ENCODE measurements around the gene SRI. TPM values are rescaled to one million over a fixed set of nuclear protein-coding genes. Genes with fewer than 3 reads are reported as not detected.

SRI gene
- total and polyA plus RNA-seq, 2 experiments from 2014 or later = 80.3 to 268 TPM

DNA sequence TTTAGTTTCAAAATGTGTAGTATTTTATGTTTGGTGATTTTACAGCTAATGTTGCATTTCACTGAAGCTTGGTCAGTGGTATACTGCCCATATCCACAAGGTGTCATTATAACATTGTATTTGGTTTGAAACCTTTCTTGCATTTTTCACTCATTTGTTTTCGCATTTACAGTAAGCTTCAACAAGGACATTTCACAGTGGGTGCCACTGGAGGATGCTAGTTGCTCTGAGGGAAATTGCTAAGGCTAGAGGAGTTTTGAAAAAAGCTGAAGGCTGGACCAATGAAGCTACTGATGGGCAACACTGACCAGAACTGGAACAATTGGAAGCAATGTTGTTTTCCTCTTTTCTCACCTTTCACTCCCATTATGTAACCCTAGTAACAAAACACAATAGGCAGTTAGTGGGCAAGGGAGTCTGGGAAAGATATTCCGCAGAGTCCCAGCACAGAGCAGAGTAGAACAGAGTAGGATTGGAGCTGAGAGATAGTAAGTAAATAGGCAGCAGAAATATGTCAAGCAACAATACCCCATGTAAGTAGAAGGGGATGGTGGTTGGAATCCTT is 23.6 kb upstream of the SRI start:
- Histone ChIP-seq H3K4me2 (ENCODE audit: unreplicated experiment) (no peak overlapping the region), H3K4me1 (ENCODE audit: insufficient read depth) (no peaks in the 10 kb centered on the region), H4K20me1 (ENCODE audit: insufficient read depth) (no peaks in the 10 kb centered on the region), H3K9ac (no peak overlapping the region), H3K27me3 (replicated peaks; ENCODE audit: insufficient read depth) (0 out of 2 replicates have a peak, but pooled peaks cover 8% of the 10 kb centered on the region), H3K79me2 (ENCODE audit: insufficient read depth) (no peaks in the 10 kb centered on the region), H3K9me3 (ENCODE audit: low read depth) (no peaks in the 10 kb centered on the region), H3F3A (ENCODE audit: insufficient read depth) (no peaks in the 10 kb centered on the region), H3K9me2 (ENCODE audit: insufficient read depth) (no peaks in the 10 kb centered on the region), H2AFZ (no peak overlapping the region), H3K27ac (no peak overlapping the region), H3K4me3 (no peak overlapping the region), H3K36me3 (ENCODE audit: low read depth) (no peaks in the 10 kb centered on the region)
- in situ Hi-C loops (cut with MboI) = loop anchor here (25.0 kb wide), 2 partner anchors 1369 to 1869 kb away; no protein-coding TSS in a partner anchor
- TF ChIP-seq EZH2 (IDR thresholded peaks at IDR 0.05; ENCODE audit: insufficient read depth, poor library complexity, severe bottlenecking) (no peak), EZH2phosphoT487 (IDR thresholded peaks at IDR 0.05; ENCODE audit: insufficient read depth, low read depth) (no peak)
- peak; percentile 66 for DNase-seq
- WGBS, 2 experiments (ENCODE audit: low coverage in 1 of 2, low lambda C conversion rate in 2 of 2, missing lambda C conversion rate in 2 of 2) = 0 to 6% methylated on average over 2 of the region's 2 CpGs

GRCh38 chr7:88239852-88240251 is 20.0 kb upstream of the SRI start:
- TF ChIP-seq EZH2 (IDR thresholded peaks at IDR 0.05; ENCODE audit: insufficient read depth, poor library complexity, severe bottlenecking) = no peak
- TF ChIP-seq EZH2phosphoT487 (IDR thresholded peaks at IDR 0.05; ENCODE audit: insufficient read depth, low read depth) = no peak
- Histone ChIP-seq H3K4me3 (no peak overlapping the region), H3F3A (ENCODE audit: insufficient read depth) (no peaks in the 10 kb centered on the region), H3K4me1 (ENCODE audit: insufficient read depth) (no peaks in the 10 kb centered on the region), H2AFZ (no peak overlapping the region), H4K20me1 (ENCODE audit: insufficient read depth) (no peaks in the 10 kb centered on the region), H3K27ac (no peak overlapping the region), H3K36me3 (ENCODE audit: low read depth) (no peaks in the 10 kb centered on the region), H3K79me2 (ENCODE audit: insufficient read depth) (no peaks in the 10 kb centered on the region), H3K9me3 (ENCODE audit: low read depth) (no peaks in the 10 kb centered on the region), H3K9me2 (ENCODE audit: insufficient read depth) (no peaks in the 10 kb centered on the region), H3K9ac (no peak overlapping the region), H3K4me2 (ENCODE audit: unreplicated experiment) (no peak overlapping the region), H3K27me3 (replicated peaks; ENCODE audit: insufficient read depth) (peaks cover 2% of the 10 kb centered on the region)
- 48 to 64% methylated on average over 1 of the region's 1 CpG for WGBS, 2 experiments (ENCODE audit: low coverage in 1 of 2, low lambda C conversion rate in 2 of 2, missing lambda C conversion rate in 2 of 2)
- in situ Hi-C loops (cut with MboI) = loop anchor here (25.0 kb wide), 2 partner anchors 1372 to 1872 kb away; no protein-coding TSS in a partner anchor
- DNase-seq = no peak

GRCh38 chr7:88233828-88234227 is 14.0 kb upstream of the SRI start:
- no peaks in the 10 kb centered on the region for H3K79me2 ChIP-seq (ENCODE audit: insufficient read depth)
- H3K9me3 ChIP-seq (ENCODE audit: low read depth) = no peaks in the 10 kb centered on the region
- H2AFZ ChIP-seq = no peak overlapping the region
- H3K36me3 ChIP-seq (ENCODE audit: low read depth) = no peaks in the 10 kb centered on the region
- H3K27me3 ChIP-seq (replicated peaks; ENCODE audit: insufficient read depth) = peaks cover 4% of the 10 kb centered on the region
- no peaks in the 10 kb centered on the region for H3K4me1 ChIP-seq (ENCODE audit: insufficient read depth)
- H3F3A ChIP-seq (ENCODE audit: insufficient read depth) = no peaks in the 10 kb centered on the region
- H3K4me2 ChIP-seq (ENCODE audit: unreplicated experiment) = no peak overlapping the region
- no peaks in the 10 kb centered on the region for H3K9me2 ChIP-seq (ENCODE audit: insufficient read depth)
- no peak overlapping the region for H3K4me3 ChIP-seq
- TF ChIP-seq EZH2phosphoT487 (IDR thresholded peaks at IDR 0.05; ENCODE audit: insufficient read depth, low read depth) (no peak), EZH2 (IDR thresholded peaks at IDR 0.05; ENCODE audit: insufficient read depth, poor library complexity, severe bottlenecking) (no peak)
- in situ Hi-C loops (cut with MboI) = loop anchor here (25.0 kb wide), 2 partner anchors 1378 to 1878 kb away; no protein-coding TSS in a partner anchor
- peak; percentile 3 for DNase-seq
- H3K27ac ChIP-seq = no peak overlapping the region
- no peaks in the 10 kb centered on the region for H4K20me1 ChIP-seq (ENCODE audit: insufficient read depth)
- no peak overlapping the region for H3K9ac ChIP-seq

DNA sequence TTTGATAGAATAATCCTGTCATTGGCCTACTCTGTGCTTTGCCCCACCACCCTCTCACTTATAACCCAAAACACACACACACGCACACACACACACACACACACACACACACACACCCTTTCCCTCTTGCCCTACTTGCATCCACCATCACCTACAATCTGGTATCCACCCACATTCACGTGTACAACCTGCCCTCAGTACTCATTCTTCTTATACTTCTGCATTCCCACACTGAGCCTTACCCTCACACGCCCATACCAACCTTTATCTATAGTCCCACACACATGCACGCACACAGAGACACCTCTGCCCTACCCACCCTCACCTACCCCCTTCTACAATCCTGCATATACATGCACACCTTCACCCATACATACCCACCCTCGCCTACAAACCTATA is 10.8 kb upstream of the SRI start:
- Histone ChIP-seq H3K79me2 (ENCODE audit: insufficient read depth) (no peaks in the 10 kb centered on the region), H2AFZ (no peak overlapping the region), H3F3A (ENCODE audit: insufficient read depth) (0 out of 2 replicates have a peak, but pooled peaks cover under 1% of the 10 kb centered on the region), H4K20me1 (ENCODE audit: insufficient read depth) (no peaks in the 10 kb centered on the region), H3K27me3 (replicated peaks; ENCODE audit: insufficient read depth) (peaks cover 4% of the 10 kb centered on the region; the same call in 1 of the 2 replicates), H3K36me3 (ENCODE audit: low read depth) (no peaks in the 10 kb centered on the region), H3K27ac (no peak overlapping the region), H3K9me2 (ENCODE audit: insufficient read depth) (no peaks in the 10 kb centered on the region), H3K4me1 (ENCODE audit: insufficient read depth) (peaks cover 9% of the 10 kb centered on the region; the same call in 1 of the 2 replicates), H3K9ac (no peak overlapping the region), H3K4me3 (no peak overlapping the region), H3K4me2 (ENCODE audit: unreplicated experiment) (no peak overlapping the region), H3K9me3 (ENCODE audit: low read depth) (no peaks in the 10 kb centered on the region)
- DNase-seq = no peak
- TF ChIP-seq EZH2phosphoT487 (IDR thresholded peaks at IDR 0.05; ENCODE audit: insufficient read depth, low read depth) (no peak), EZH2 (IDR thresholded peaks at IDR 0.05; ENCODE audit: insufficient read depth, poor library complexity, severe bottlenecking) (no peak)
- 58% methylated on average over 5 of the region's 5 CpGs for WGBS, 2 experiments (ENCODE audit: low coverage in 1 of 2, low lambda C conversion rate in 2 of 2, missing lambda C conversion rate in 2 of 2)
- in situ Hi-C loops (cut with MboI) = loop anchor here (25.0 kb wide), 2 partner anchors 1382 to 1882 kb away; no protein-coding TSS in a partner anchor
